NCI-H1694 treated with DMSO at 0.1 percent for 48 hours (cell line): ENCODE data around the gene FOXL1.
"Not testable (repeated sequence)": the region's sequence is repeated elsewhere in the genome, so short reads cannot be mapped to it uniquely, and the experiment has no call there.

Experiments used
- DNase-seq: peaks from one replicate; lab custom pipeline; 2025; lab: John Stamatoyannopoulos, UW

The FOXL1 gene

GRCh38 chr16:86581458-86581857, 3.1 kb downstream of the FOXL1 start:
- no peak for DNase-seq

GRCh38 chr16:86584071-86584685, 5.8 kb downstream of the FOXL1 start:
- DNase-seq = no peak

GRCh38 chr16:86584726-86585721, 6.7 kb downstream of the FOXL1 start:
- no peak for DNase-seq

GRCh38 chr16:86585821-86586611, 7.7 kb downstream of the FOXL1 start:
- DNase-seq = no peak

- no peak for DNase-seq
These were observed 9.1 kb downstream of the FOXL1 start for GRCh38 chr16:86587487-86587886.

- not testable (repeated sequence) for DNase-seq
These were observed 9.6 kb downstream of the FOXL1 start for GRCh38 chr16:86587955-86588354.

- no peak for DNase-seq
These were observed 12.3 kb downstream of the FOXL1 start for GRCh38 chr16:86590501-86591144.

GRCh38 chr16:86591270-86591669, 12.9 kb downstream of the FOXL1 start:
- DNase-seq = no peak

GRCh38 chr16:86593913-86594620, 15.7 kb downstream of the FOXL1 start:
- DNase-seq = no peak

GRCh38 chr16:86594721-86595120, 16.4 kb downstream of the FOXL1 start:
- no peak for DNase-seq

- no peak for DNase-seq
These were observed 17.7 kb downstream of the FOXL1 start for GRCh38 chr16:86595983-86596605.

- DNase-seq = no peak
These were observed 19.0 kb downstream of the FOXL1 start for GRCh38 chr16:86597126-86597879.

- DNase-seq = no peak
These were observed 19.7 kb downstream of the FOXL1 start for GRCh38 chr16:86597880-86598606.

GRCh38 chr16:86598607-86599565, 20.5 kb downstream of the FOXL1 start:
- DNase-seq = no peak

- DNase-seq = no peak
These were observed 23.0 kb downstream of the FOXL1 start for GRCh38 chr16:86601356-86601755.

GRCh38 chr16:86602521-86602920, 24.2 kb downstream of the FOXL1 start:
- no peak for DNase-seq

GRCh38 chr16:86604436-86605193, 26.3 kb downstream of the FOXL1 start:
- no peak for DNase-seq
